Panc1 (cell line): ENCODE measurements around the gene PINLYP.

Experiments used
- TCF7L2 ChIP-seq: IDR thresholded peaks from 2 replicates; pipeline ENCODE4 v1.6.1; 2011; ENCODE audit warnings: mild to moderate bottlenecking, low read depth, low read length, inconsistent platforms
- TF ChIP-seq, protein P1 (sequence below): fragments of 450-650 bp; IDR thresholded peaks from 2 replicates; pipeline ENCODE4 v1.5.1; 2017; ENCODE audit warnings: mild to moderate bottlenecking
- TF ChIP-seq, protein P2 (sequence below), 2 experiments: IDR thresholded peaks; 2 replicates each; pipeline ENCODE4 v1.6.1; 2011 to 2012; ENCODE audit warnings: low read depth in 2 of 2, control low read depth in 1 of 2, low read length in 1 of 2, mild to moderate bottlenecking in 1 of 2, moderate library complexity in 1 of 2; ENCODE audit not compliant: insufficient read depth in 1 of 2

DNA sequence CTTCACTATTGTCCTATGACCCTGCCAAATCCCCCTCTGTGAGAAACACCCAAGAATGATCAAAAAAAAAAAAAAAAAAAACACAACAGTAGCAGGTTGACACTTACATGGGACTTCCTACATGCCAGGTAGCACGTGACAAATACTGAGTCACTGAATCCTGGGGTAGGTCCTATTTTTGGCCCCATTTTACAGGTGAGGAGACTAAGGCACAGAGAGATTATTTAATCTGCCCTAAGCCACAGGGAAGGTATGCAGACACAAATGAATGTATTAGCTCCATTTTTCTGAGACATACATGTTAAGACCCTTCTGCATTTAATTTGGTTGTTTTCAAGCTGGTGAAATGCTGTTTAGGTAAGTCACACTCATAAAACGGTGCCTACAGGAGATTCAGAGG is 26.9 kb upstream of the PINLYP start:
- TF ChIP-seq, protein P1, sequence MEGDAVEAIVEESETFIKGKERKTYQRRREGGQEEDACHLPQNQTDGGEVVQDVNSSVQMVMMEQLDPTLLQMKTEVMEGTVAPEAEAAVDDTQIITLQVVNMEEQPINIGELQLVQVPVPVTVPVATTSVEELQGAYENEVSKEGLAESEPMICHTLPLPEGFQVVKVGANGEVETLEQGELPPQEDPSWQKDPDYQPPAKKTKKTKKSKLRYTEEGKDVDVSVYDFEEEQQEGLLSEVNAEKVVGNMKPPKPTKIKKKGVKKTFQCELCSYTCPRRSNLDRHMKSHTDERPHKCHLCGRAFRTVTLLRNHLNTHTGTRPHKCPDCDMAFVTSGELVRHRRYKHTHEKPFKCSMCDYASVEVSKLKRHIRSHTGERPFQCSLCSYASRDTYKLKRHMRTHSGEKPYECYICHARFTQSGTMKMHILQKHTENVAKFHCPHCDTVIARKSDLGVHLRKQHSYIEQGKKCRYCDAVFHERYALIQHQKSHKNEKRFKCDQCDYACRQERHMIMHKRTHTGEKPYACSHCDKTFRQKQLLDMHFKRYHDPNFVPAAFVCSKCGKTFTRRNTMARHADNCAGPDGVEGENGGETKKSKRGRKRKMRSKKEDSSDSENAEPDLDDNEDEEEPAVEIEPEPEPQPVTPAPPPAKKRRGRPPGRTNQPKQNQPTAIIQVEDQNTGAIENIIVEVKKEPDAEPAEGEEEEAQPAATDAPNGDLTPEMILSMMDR, result no peak
- TF ChIP-seq, protein P2, sequence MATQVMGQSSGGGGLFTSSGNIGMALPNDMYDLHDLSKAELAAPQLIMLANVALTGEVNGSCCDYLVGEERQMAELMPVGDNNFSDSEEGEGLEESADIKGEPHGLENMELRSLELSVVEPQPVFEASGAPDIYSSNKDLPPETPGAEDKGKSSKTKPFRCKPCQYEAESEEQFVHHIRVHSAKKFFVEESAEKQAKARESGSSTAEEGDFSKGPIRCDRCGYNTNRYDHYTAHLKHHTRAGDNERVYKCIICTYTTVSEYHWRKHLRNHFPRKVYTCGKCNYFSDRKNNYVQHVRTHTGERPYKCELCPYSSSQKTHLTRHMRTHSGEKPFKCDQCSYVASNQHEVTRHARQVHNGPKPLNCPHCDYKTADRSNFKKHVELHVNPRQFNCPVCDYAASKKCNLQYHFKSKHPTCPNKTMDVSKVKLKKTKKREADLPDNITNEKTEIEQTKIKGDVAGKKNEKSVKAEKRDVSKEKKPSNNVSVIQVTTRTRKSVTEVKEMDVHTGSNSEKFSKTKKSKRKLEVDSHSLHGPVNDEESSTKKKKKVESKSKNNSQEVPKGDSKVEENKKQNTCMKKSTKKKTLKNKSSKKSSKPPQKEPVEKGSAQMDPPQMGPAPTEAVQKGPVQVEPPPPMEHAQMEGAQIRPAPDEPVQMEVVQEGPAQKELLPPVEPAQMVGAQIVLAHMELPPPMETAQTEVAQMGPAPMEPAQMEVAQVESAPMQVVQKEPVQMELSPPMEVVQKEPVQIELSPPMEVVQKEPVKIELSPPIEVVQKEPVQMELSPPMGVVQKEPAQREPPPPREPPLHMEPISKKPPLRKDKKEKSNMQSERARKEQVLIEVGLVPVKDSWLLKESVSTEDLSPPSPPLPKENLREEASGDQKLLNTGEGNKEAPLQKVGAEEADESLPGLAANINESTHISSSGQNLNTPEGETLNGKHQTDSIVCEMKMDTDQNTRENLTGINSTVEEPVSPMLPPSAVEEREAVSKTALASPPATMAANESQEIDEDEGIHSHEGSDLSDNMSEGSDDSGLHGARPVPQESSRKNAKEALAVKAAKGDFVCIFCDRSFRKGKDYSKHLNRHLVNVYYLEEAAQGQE (IDR thresholded peaks at IDR 0.05; ENCODE audit: insufficient read depth in 1 of 2, low read depth in 2 of 2, low read length in 1 of 2), result no peak
- TF ChIP-seq TCF7L2, result no peak
